Lower leg skin (tissue), 3 donors: ENCODE measurements around the gene WDR4.

Source experiments
- CTCF ChIP-seq, 3 donors: fragments of 450-650 bp; IDR thresholded peaks; one replicate each; pipeline ENCODE4 v1.5.1; 2016; ENCODE audit warnings: antibody characterized with exemption in 3 of 3, mild to moderate bottlenecking in 3 of 3, moderate library complexity in 2 of 3
- POLR2A ChIP-seq, 2 donors: fragments of 450-650 bp; IDR thresholded peaks; one replicate each; pipeline ENCODE4 v1.6.1; 2016 to 2017; ENCODE audit warnings: antibody characterized with exemption in 2 of 2, mild to moderate bottlenecking in 1 of 2, moderate library complexity in 1 of 2

GRCh38 chr21:42918291-42918690 lies 39.0 kb upstream of the WDR4 start:
- no peak for TF ChIP-seq CTCF (IDR thresholded peaks at IDR 0.05)
- no peak for TF ChIP-seq POLR2A (IDR thresholded peaks at IDR 0.05)
